Calu3 (cell line): Measurements from ENCODE around the gene TBX15. TPM values are rescaled to one million over a fixed set of nuclear protein-coding genes. Genes with fewer than 3 reads are reported as not detected.

Experiments
- BruUV-seq: library from RNA; stranded (reverse); fragments of 400-500 nt; replicated peaks from 2 replicates; lab custom pipeline; 2021; lab: Mats Ljungman, UMichigan
- CTCF ChIA-PET: fragments of 300-600 bp; sonication (Branson Sonifier 250); formaldehyde crosslinking; loops from one replicate; lab custom pipeline; 2022; ENCODE audit warnings: antibody characterized with exemption; lab: Charles Lee
- DNase-seq: peaks from one replicate; pipeline ENCODE4 v3.0.0; 2022
- H3K27ac Mint-ChIP-seq: one replicate; pipeline ENCODE4 v1.8.0; 2022; ENCODE audit warnings: mixed read lengths; ENCODE audit not compliant: unreplicated experiment
- H3K27me3 Mint-ChIP-seq: one replicate; pipeline ENCODE4 v1.8.0; 2022; ENCODE audit warnings: mixed read lengths; ENCODE audit not compliant: unreplicated experiment
- H3K36me3 Mint-ChIP-seq: one replicate; pipeline ENCODE4 v1.8.0; 2022; ENCODE audit warnings: mild to moderate bottlenecking, moderate library complexity, mixed read lengths; ENCODE audit not compliant: insufficient read depth, unreplicated experiment
- H3K4me1 Mint-ChIP-seq: one replicate; pipeline ENCODE4 v1.8.0; 2022; ENCODE audit warnings: mild to moderate bottlenecking, low read depth, mixed read lengths; ENCODE audit not compliant: unreplicated experiment
- H3K4me3 Mint-ChIP-seq: one replicate; pipeline ENCODE4 v1.8.0; 2022; ENCODE audit warnings: mild to moderate bottlenecking, low read depth, moderate library complexity, mixed read lengths; ENCODE audit not compliant: unreplicated experiment
- H3K9me3 Mint-ChIP-seq: one replicate; pipeline ENCODE4 v1.8.0; 2022; ENCODE audit warnings: low read depth, mixed read lengths; ENCODE audit not compliant: unreplicated experiment
- intact Hi-C: fragments of 100-400 bp; cut with micrococcal nuclease; formaldehyde crosslinking; loops from one replicate; pipeline ENCODE4 v1.10.0; 2022; ENCODE audit not compliant: unreplicated experiment
- total RNA-seq: library from RNA; stranded (reverse); gene quantifications from 2 replicates; pipeline ENCODE4 v1.2.3, GENCODE V29; 2022
- TF ChIP-seq, protein P1 (sequence below): fragments of 200-600 bp; IDR thresholded peaks from one replicate; pipeline ENCODE4 v1.8.0; 2022; ENCODE audit warnings: antibody characterized with exemption; ENCODE audit not compliant: unreplicated experiment

TBX15 gene
- total RNA-seq, 1 experiment from 2014 or later: not detected

DNA sequence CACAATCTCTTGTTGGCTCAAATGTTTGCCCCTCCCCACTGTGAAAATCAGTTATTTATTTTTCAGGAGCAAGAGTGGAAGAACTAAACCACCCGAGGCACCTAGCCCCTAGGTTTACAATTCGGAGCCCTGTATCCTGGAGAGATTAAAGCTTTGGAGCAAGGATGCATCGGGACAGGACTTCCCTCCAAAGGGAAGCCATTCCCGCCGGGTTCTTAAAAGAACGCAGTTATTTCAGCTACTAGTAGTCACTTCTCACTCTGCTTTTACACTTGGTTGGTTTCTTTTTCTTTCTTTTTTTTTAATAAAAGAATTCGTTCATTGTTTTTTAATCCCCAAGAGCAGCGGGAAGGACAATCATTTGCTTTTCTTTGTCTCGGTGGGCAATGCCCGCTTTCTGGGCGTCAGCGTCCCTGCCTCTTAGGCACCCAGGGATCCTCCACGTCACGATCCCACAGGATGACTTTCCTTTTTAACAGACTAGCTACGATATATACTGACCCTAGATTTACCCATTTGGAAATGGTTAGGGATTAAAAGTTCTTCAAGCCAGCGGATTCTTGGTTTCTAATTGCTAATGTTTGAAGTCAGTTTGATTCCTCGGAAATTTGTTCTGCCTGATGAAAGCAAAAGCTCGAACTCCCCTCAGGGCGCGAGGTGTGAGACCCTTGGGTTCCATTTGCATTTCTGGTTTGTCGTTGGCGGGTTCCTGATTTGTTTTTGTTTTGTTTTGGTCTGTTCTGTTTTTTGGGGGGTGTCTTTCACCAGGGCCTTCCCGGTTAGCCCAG, 9.0 kb downstream of the TBX15 start:
- H3K36me3 Mint-ChIP-seq: no peaks in the 10 kb centered on the region
- no peaks in the 10 kb centered on the region for H3K4me1 Mint-ChIP-seq
- H3K4me3 Mint-ChIP-seq: no peak overlapping the region
- intact Hi-C loops: no loop called here
- no peaks in the 10 kb centered on the region for H3K9me3 Mint-ChIP-seq
- H3K27ac Mint-ChIP-seq: no peak overlapping the region
- TF ChIP-seq, protein P1, sequence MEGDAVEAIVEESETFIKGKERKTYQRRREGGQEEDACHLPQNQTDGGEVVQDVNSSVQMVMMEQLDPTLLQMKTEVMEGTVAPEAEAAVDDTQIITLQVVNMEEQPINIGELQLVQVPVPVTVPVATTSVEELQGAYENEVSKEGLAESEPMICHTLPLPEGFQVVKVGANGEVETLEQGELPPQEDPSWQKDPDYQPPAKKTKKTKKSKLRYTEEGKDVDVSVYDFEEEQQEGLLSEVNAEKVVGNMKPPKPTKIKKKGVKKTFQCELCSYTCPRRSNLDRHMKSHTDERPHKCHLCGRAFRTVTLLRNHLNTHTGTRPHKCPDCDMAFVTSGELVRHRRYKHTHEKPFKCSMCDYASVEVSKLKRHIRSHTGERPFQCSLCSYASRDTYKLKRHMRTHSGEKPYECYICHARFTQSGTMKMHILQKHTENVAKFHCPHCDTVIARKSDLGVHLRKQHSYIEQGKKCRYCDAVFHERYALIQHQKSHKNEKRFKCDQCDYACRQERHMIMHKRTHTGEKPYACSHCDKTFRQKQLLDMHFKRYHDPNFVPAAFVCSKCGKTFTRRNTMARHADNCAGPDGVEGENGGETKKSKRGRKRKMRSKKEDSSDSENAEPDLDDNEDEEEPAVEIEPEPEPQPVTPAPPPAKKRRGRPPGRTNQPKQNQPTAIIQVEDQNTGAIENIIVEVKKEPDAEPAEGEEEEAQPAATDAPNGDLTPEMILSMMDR: no peak
- CTCF ChIA-PET: no interaction called here
- no TSS peak for BruUV-seq
- DNase-seq: no peak
- no peaks in the 10 kb centered on the region for H3K27me3 Mint-ChIP-seq

DNA sequence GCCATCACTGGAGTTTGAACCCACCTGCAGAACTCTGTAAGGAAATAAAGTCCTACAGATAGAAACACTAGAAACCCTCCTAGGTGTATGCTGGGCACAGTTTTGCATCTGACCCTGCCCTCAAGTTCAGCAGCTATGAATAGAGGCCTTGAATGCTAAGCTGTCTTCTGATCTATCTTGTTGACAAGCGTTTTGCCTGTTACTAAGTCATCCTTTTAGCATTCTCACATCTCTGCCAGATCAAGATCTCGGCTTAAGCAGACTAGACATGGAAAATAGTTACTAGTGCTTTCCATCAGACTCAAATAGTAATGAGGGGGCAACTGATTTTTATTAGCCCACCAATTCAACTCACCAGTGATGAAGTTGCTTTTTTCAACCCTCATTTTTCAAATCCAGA, 10.5 kb downstream of the TBX15 start:
- DNase-seq: no peak
- Mint-ChIP-seq H3K36me3 (no peaks in the 10 kb centered on the region), H3K27ac (no peak overlapping the region), H3K4me1 (no peaks in the 10 kb centered on the region), H3K9me3 (no peaks in the 10 kb centered on the region), H3K27me3 (no peaks in the 10 kb centered on the region), H3K4me3 (no peak overlapping the region)
- TF ChIP-seq, protein P1: no peak
- CTCF ChIA-PET: no interaction called here
- no TSS peak for BruUV-seq
- intact Hi-C loops: no loop called here

DNA sequence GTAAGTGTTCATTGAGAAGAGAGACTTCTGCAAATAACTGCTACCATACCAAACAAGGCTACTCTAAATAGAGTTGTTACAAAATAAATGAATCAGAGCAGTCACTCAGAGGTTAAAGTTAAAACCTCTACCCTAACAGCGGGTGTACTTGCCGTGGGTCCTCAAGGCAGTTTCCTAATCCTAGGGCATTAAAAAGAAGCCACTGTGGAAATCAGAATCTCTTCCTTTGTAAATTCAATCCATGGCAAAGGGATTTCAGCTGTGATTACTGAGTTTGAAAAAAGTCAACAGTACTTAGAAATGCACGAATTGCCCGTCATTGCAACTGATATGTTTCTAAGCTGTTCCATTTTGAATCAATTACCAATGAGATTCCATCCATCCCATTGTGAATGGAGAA, 13.5 kb downstream of the TBX15 start:
- no peak for DNase-seq
- Mint-ChIP-seq H3K36me3 (no peaks in the 10 kb centered on the region), H3K4me3 (no peak overlapping the region), H3K27me3 (peaks cover 9% of the 10 kb centered on the region), H3K4me1 (no peaks in the 10 kb centered on the region), H3K27ac (no peak overlapping the region), H3K9me3 (no peaks in the 10 kb centered on the region)
- CTCF ChIA-PET: no interaction called here
- TF ChIP-seq, protein P1: no peak
- intact Hi-C loops: no loop called here
- BruUV-seq: no TSS peak

DNA sequence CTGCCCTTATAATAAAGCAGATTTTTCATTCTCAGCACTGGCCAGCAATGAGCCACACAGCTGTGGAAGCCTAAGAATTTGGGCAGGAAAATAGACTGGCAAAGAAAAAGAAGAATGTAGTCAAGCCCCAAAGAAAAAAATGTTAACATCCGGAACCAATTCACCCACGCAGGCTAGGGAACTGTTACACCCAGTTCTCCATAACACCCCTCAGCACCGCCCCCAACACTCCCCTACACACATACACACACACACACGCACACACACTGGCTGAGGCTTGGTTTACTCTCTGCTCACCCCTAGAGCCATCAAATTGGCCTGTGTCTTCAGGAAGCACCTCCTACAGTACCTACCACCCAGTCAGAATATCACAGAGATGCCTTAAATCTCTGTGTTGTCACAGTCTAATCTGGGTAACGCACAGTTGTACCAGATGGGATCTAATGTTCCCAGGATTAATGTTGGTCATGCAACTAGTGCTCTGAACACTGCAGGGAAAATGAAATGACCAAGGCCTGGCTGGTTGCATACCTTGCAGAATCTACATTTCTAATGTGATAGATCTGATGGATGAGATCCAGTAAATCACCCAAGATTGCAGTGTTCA, 14.5 kb downstream of the TBX15 start:
- Mint-ChIP-seq H3K27me3 (peaks cover 9% of the 10 kb centered on the region), H3K9me3 (no peaks in the 10 kb centered on the region), H3K36me3 (no peaks in the 10 kb centered on the region), H3K4me3 (no peak overlapping the region), H3K27ac (no peak overlapping the region), H3K4me1 (no peaks in the 10 kb centered on the region)
- CTCF ChIA-PET: no interaction called here
- TF ChIP-seq, protein P1: no peak
- DNase-seq: no peak
- intact Hi-C loops: no loop called here
- no TSS peak for BruUV-seq
